GM10847 (cell line): ENCODE results near the gene TSNAX.

ENCODE experiments used
- POLR2A ChIP-seq: IDR thresholded peaks from 2 replicates; pipeline ENCODE4 v1.6.1; 2011; ENCODE audit not compliant: insufficient read length; ENCODE audit errors: extremely low read depth

Gene TSNAX

DNA sequence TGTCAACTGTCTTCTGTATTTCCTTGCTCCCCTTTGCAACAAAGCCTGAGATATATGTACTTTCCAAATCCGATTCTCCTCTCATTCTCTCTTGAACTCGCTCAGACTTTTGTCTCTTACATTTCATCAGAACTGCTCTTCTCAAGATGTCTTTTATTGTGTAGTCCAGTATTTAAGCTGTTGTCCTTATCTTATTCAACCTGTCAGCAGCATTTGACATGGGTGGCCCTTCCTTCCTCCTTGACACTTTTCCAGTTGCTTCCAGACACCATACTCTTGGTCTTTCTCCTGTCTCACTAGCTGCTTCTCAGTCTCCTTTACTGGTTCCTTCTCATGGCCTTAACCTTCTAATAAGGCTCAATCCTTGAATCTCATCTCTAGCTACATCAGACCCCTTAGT is 47.0 kb downstream of the TSNAX start:
- TF ChIP-seq POLR2A = no peak

- TF ChIP-seq POLR2A = no peak
These were observed 48.6 kb downstream of the TSNAX start for GRCh38 chr1:231576804-231577718.

DNA sequence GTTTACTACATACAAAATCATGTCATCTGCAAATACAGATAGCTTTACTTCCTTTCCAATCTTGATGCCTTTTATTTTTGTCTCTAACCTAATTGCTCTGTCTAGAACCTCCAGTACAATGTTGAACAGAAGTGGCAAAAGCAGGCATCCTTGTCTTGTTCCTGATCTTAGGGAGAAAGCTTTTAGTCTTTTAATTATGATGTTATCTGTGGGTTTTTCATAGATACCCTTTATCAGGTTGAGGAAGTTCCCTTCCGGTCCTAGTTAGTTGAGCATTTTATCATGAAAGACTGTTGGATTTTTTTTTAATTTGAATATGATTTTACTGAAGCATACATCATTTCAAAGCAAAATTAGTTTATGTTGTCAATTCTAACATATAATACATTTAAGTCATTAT is 52.4 kb downstream of the TSNAX start:
- no peak for TF ChIP-seq POLR2A

DNA sequence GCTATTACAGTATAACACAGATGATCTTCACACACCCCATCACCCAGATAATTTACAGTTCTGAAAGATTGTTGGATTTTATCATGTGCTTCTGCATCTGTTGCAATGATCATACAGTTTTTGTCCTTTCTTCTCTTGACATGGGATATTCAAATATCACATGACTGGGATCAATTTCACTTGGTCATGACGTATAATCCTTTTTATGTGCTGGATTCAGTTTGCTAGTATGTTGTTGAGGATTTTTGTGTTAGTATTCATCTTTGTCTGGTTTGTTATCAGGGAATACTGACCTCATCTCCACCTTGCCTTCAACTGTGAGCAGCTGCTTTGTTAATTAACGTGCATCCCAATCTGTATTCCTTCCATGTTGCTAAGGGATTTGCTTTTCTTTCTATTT is 53.4 kb downstream of the TSNAX start:
- TF ChIP-seq POLR2A = no peak

GRCh38 chr1:231583376-231583775 is 54.9 kb downstream of the TSNAX start:
- no peak for TF ChIP-seq POLR2A

- TF ChIP-seq POLR2A = no peak
These were observed 55.6 kb downstream of the TSNAX start for GRCh38 chr1:231584117-231584516.

DNA sequence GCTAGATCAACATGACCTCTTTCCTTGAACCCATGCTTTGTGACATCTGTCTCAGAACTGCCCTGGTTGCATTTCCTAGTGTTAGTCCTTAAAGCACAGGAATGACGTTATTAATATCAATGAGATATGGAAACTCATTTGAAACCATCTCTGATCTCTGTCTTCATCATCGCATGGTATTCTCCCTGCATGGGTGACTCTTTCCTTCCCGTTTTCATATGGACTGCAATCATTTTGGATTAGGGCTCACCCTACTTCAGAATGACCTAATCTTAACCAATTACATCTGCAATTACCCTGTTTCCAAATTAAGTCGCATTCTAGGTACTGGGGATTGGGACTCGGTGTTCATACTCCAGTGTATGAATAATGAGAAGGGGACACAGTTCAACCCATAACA is 56.5 kb downstream of the TSNAX start:
- no peak for TF ChIP-seq POLR2A

- no peak for TF ChIP-seq POLR2A
These were observed 62.2 kb downstream of the TSNAX start for GRCh38 chr1:231590453-231591198.

DNA sequence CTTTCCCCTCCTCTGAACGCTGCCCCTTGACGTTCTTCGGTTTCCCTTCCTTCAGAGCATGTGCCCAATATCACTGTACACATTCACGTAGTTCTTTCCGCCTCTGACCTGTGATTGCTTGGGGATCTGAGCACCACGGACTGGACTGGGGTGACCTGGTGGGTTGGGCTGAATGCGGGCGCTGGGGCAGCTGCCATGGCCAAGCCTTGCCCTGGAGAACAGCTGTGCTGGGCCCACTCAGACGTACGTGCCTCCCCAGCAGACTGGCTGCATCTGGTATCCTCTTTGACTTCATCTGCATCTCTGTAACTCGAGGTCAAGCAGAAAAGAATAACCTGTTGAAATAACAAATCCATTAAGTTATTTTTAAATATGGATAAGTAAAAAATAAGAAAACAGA is 63.0 kb downstream of the TSNAX start:
- no peak for TF ChIP-seq POLR2A

DNA sequence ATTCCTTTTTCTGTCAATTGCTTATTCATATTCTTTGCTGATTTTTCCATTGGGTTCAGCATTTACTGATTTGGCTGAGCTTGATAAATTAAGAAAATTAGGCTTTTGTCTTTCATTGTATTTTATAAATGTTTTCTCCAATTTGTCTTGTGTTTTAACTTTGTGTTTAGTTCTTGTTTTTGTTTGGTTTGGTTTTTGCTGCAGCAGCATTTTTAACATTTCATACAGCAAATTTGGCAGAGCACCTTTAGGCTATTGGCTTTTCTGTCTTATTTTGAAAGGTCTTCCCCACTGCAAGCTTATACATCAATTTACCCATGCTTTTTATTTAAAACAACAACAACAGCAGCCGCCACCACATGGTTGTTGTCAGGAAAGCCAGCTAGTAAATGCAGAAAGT is 64.3 kb downstream of the TSNAX start:
- TF ChIP-seq POLR2A = no peak

DNA sequence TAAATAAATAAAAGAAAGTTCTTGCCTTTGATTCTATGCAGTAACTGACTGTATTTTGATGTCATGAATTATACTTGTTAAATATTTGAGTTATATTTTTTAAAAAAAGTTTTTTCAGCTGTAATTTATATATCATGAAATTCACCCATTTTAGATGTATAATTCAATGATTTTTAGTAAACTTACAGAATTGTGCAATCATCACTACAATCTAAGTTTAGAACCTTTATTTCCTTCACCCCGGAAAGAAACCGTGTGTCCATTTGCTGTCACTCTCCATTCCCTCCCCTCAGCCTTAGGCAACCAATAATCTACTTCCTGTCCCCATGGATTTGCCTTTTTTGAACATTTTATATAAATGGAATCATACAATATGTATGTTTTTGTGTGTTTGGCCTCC is 65.7 kb downstream of the TSNAX start:
- TF ChIP-seq POLR2A = no peak

GRCh38 chr1:231594749-231595148 is 66.3 kb downstream of the TSNAX start:
- TF ChIP-seq POLR2A = no peak

GRCh38 chr1:231596337-231596791 is 67.9 kb downstream of the TSNAX start:
- no peak for TF ChIP-seq POLR2A

- TF ChIP-seq POLR2A = no peak
These were observed 69.5 kb downstream of the TSNAX start for GRCh38 chr1:231597971-231598370.

GRCh38 chr1:231600458-231600976 is 72.0 kb downstream of the TSNAX start:
- no peak for TF ChIP-seq POLR2A
